CD4-positive, alpha-beta T cell treated with Interleukin-10 for 1 hour (primary cell): ENCODE data around the gene OR51A2.
"Not testable (repeated sequence)": the region's sequence is repeated elsewhere in the genome, so short reads cannot be mapped to it uniquely, and the experiment has no call there.

Experiments used
- DNase-seq: peaks from one replicate; pipeline ENCODE4 v3.0.0-alpha.2; 2020

OR51A2 gene

GRCh38 chr11:4955613-4956012 lies at the start of gene OR51A2:
OR51A2 (minus strand) TSS chr11:4955713; CDS start chr11:4955713, 0 bp downstream.
- DNase-seq = not testable (repeated sequence)

GRCh38 chr11:5004424-5005274 lies 49.1 kb upstream of the OR51A2 start:
- DNase-seq = peak; percentile 16

- DNase-seq = no peak
These were observed 39.0 kb upstream of the OR51A2 start, which contains the start of gene OR51L1 for GRCh38 chr11:4994551-4994950. OR51L1 (plus strand) TSS chr11:4994851; CDS start chr11:4998983, 4,132 bp downstream.

GRCh38 chr11:4991060-4991459 lies 35.5 kb upstream of the OR51A2 start:
- no peak for DNase-seq

GRCh38 chr11:4983841-4984240 lies 28.3 kb upstream of the OR51A2 start:
- DNase-seq = no peak

- DNase-seq = no peak
These were observed 27.2 kb upstream of the OR51A2 start for GRCh38 chr11:4982678-4983077.

- DNase-seq = no peak
These were observed 23.5 kb upstream of the OR51A2 start for GRCh38 chr11:4979036-4979435.

GRCh38 chr11:4975436-4975835 lies 19.9 kb upstream of the OR51A2 start:
- DNase-seq = no peak

GRCh38 chr11:4962816-4963215 lies 7.3 kb upstream of the OR51A2 start:
- DNase-seq = no peak

- DNase-seq = no peak
These were observed 5.4 kb upstream of the OR51A2 start for GRCh38 chr11:4960877-4961276.

GRCh38 chr11:4957396-4957795 lies 1.9 kb upstream of the OR51A2 start:
- DNase-seq = no peak

- DNase-seq = no peak
These were observed 8.0 kb downstream of the OR51A2 start, which contains the start of gene OR51A4 for GRCh38 chr11:4947505-4947904. OR51A4 (minus strand) TSS chr11:4947605; CDS start chr11:4947100, 505 bp downstream.

GRCh38 chr11:4936745-4937144 lies 18.8 kb downstream of the OR51A2 start:
- DNase-seq = no peak

- DNase-seq = no peak
These were observed 22.8 kb downstream of the OR51A2 start for GRCh38 chr11:4932751-4933150.

- no peak for DNase-seq
These were observed 28.9 kb downstream of the OR51A2 start for GRCh38 chr11:4926608-4927007.

- no peak for DNase-seq
These were observed 31.3 kb downstream of the OR51A2 start, which contains the start of gene OR51G1 for GRCh38 chr11:4924239-4924638. OR51G1 (minus strand) TSS chr11:4924339; CDS start chr11:4924339, 0 bp downstream.

- no peak for DNase-seq
These were observed 33.2 kb downstream of the OR51A2 start for GRCh38 chr11:4922304-4922703.

- no peak for DNase-seq
These were observed 33.7 kb downstream of the OR51A2 start for GRCh38 chr11:4921796-4922195.

- DNase-seq = no peak
These were observed 36.3 kb downstream of the OR51A2 start, which contains the start of gene OR51G2 for GRCh38 chr11:4919250-4919649. OR51G2 (minus strand) TSS chr11:4919350; CDS start chr11:4915663, 3,687 bp downstream.

GRCh38 chr11:4916581-4916980 lies 38.9 kb downstream of the OR51A2 start:
- no peak for DNase-seq
